Sigmoid colon (tissue), 3 donors: ENCODE data around the gene RB1.

ENCODE experiments used
- POLR2A ChIP-seq, 2 donors: fragments of 450-650 bp; IDR thresholded peaks; one replicate each; pipeline ENCODE4 v1.6.1; 2016; ENCODE audit warnings: antibody characterized with exemption in 2 of 2, mild to moderate bottlenecking in 2 of 2, moderate library complexity in 2 of 2
- TF ChIP-seq, protein P1 (sequence below), 4 experiments: fragments of 450-650 bp in 3 of 4; fragments of 200-600 bp in 1 of 4; IDR thresholded peaks; one replicate each; pipeline ENCODE4 v1.5.1; 2016 to 2019; ENCODE audit warnings: antibody characterized with exemption in 4 of 4, mild to moderate bottlenecking in 3 of 4, moderate library complexity in 2 of 4

DNA sequence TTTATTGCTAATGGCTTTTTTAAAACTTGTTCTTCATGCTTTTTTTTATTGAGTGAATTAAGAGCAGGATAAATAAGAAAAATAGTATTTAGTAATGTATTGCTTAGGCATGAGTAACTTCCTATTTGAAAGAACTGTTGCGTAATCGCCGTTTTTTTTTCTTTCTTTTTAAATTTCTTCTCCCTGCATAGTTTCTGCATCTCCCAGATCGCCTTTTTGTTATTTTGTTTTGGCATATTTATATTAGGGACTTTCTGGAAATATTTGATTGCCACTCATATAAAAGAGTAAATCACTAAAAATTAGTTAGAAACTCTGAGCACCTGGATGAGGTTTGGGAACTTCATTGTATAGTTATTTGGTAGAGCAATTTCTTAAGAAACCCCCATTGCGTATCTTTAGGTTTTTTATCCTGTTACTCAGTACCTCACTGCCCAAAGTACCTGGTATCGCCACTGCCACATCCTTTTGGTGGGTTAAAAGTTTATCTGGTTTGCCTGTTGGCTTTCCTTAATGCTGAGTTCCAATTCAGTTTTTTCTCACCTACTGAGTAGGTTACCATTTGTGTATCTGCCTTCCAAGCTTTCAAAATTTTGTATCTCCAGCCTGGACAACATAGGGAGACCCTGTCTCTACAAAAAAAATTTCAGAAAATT is 145.5 kb downstream of the RB1 start:
- no peak for TF ChIP-seq POLR2A (IDR thresholded peaks at IDR 0.05)
- TF ChIP-seq, protein P1, sequence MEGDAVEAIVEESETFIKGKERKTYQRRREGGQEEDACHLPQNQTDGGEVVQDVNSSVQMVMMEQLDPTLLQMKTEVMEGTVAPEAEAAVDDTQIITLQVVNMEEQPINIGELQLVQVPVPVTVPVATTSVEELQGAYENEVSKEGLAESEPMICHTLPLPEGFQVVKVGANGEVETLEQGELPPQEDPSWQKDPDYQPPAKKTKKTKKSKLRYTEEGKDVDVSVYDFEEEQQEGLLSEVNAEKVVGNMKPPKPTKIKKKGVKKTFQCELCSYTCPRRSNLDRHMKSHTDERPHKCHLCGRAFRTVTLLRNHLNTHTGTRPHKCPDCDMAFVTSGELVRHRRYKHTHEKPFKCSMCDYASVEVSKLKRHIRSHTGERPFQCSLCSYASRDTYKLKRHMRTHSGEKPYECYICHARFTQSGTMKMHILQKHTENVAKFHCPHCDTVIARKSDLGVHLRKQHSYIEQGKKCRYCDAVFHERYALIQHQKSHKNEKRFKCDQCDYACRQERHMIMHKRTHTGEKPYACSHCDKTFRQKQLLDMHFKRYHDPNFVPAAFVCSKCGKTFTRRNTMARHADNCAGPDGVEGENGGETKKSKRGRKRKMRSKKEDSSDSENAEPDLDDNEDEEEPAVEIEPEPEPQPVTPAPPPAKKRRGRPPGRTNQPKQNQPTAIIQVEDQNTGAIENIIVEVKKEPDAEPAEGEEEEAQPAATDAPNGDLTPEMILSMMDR (IDR thresholded peaks at IDR 0.05) = no peak
